ENCODE data around the gene XRCC2.

DNA sequence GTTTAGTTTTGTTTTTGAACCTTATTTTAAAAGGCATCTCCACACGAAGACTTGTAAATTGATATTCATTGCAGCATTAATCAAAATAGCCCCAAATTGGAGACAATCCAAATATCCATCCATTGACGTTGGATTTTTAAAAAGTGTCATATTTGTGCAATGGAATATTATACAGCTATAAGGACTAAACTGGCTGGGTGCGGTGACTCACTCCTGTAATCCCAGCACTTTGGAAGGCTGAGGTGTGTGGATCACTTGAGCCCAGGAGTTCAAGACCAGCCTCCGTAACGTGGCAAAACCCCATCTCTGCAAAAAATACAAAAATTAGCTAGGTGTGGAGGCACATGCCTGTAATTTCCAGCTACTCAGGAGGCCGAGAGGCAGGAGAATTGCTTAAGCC is 35.1 kb downstream of the XRCC2 start:
- TF ChIP-seq POLR2AphosphoS5 (IDR thresholded peaks at IDR 0.05) = no peak
- TF ChIP-seq CTCF (IDR thresholded peaks at IDR 0.05) = no peak

Data from gastroesophageal sphincter (tissue), 3 donors.